ENCODE data around the gene PROZ.

The PROZ gene

GRCh38 chr13:113140677-113141600, 17.5 kb upstream of the PROZ start:
- Histone ChIP-seq H3K9me3 (ENCODE audit: control insufficient read depth, low read length) (no peaks in the 10 kb centered on the region), H3K36me3 (ENCODE audit: control insufficient read depth, insufficient read depth, low read length) (no peaks in the 10 kb centered on the region), H3K4me1 (ENCODE audit: control insufficient read depth, insufficient read depth, low read length) (no peaks in the 10 kb centered on the region), H3K9ac (ENCODE audit: low read length) (no peak overlapping the region), H3K27me3 (ENCODE audit: control insufficient read depth, insufficient read depth, low read length) (no peaks in the 10 kb centered on the region), H3K4me3 (ENCODE audit: low read length) (no peak overlapping the region)

- Histone ChIP-seq H3K36me3 (ENCODE audit: control insufficient read depth, insufficient read depth, low read length) (no peaks in the 10 kb centered on the region), H3K4me1 (ENCODE audit: control insufficient read depth, insufficient read depth, low read length) (no peaks in the 10 kb centered on the region), H3K9me3 (ENCODE audit: control insufficient read depth, low read length) (no peaks in the 10 kb centered on the region), H3K9ac (ENCODE audit: low read length) (no peak overlapping the region), H3K27me3 (ENCODE audit: control insufficient read depth, insufficient read depth, low read length) (no peaks in the 10 kb centered on the region), H3K4me3 (ENCODE audit: low read length) (no peak overlapping the region)
Measured at GRCh38 chr13:113141601-113141970, 16.9 kb upstream of the PROZ start.

DNA sequence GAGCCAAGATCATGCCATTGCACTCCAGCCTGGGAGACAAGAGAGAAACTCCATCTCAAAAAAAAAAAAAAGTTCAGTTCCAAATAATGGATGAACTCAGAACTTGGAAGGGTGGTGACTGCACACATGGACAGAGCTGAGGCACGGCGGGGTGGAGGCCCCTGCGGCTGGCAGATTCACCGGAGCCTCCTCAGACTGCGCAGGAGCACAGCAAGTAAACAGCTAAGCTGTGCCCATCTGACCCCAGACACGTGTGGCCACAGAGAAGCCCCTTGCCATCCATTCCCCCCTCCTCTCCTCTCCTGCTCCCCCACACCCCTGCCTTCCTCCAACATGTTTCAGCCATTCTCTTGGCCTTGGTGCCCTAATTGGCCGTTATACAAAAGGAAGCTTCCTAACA, 15.6 kb upstream of the PROZ start:
- no peak overlapping the region for H3K4me3 ChIP-seq (ENCODE audit: low read length)
- H3K4me1 ChIP-seq (ENCODE audit: control insufficient read depth, insufficient read depth, low read length): no peaks in the 10 kb centered on the region
- no peaks in the 10 kb centered on the region for H3K27me3 ChIP-seq (ENCODE audit: control insufficient read depth, insufficient read depth, low read length)
- no peak overlapping the region for H3K9ac ChIP-seq (ENCODE audit: low read length)
- no peaks in the 10 kb centered on the region for H3K36me3 ChIP-seq (ENCODE audit: control insufficient read depth, insufficient read depth, low read length)
- H3K9me3 ChIP-seq (ENCODE audit: control insufficient read depth, low read length): no peaks in the 10 kb centered on the region

- no peak overlapping the region for H3K9ac ChIP-seq (ENCODE audit: low read length)
- H3K4me3 ChIP-seq (ENCODE audit: low read length): no peak overlapping the region
- no peaks in the 10 kb centered on the region for H3K9me3 ChIP-seq (ENCODE audit: control insufficient read depth, low read length)
- no peaks in the 10 kb centered on the region for H3K27me3 ChIP-seq (ENCODE audit: control insufficient read depth, insufficient read depth, low read length)
- no peaks in the 10 kb centered on the region for H3K36me3 ChIP-seq (ENCODE audit: control insufficient read depth, insufficient read depth, low read length)
- no peaks in the 10 kb centered on the region for H3K4me1 ChIP-seq (ENCODE audit: control insufficient read depth, insufficient read depth, low read length)
Measured at GRCh38 chr13:113143466-113144254, 14.8 kb upstream of the PROZ start.

GRCh38 chr13:113144255-113144629, 14.2 kb upstream of the PROZ start:
- Histone ChIP-seq H3K27me3 (ENCODE audit: control insufficient read depth, insufficient read depth, low read length) (no peaks in the 10 kb centered on the region), H3K9ac (ENCODE audit: low read length) (no peak overlapping the region), H3K4me3 (ENCODE audit: low read length) (no peak overlapping the region), H3K4me1 (ENCODE audit: control insufficient read depth, insufficient read depth, low read length) (no peaks in the 10 kb centered on the region), H3K36me3 (ENCODE audit: control insufficient read depth, insufficient read depth, low read length) (no peaks in the 10 kb centered on the region), H3K9me3 (ENCODE audit: control insufficient read depth, low read length) (no peaks in the 10 kb centered on the region)

DNA sequence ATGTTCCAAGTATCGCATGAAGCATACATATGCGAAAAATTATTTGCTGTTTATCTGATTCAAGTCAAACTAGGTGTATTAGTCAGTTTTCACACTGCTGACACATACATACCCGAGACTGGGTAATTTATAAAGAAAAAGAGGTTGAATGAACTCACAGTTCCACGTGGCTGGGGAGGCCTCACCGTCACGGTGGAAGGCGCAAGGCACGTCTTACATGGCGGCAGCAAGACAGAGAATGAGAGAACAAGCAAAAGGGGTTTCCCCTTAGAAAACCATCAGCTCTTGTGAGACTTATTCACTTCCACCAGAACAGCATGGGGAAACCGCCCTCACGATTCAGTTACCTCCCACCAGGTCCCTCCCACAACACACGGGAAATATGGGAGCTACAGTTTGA, 13.0 kb upstream of the PROZ start:
- Histone ChIP-seq H3K4me1 (ENCODE audit: control insufficient read depth, insufficient read depth, low read length) (no peaks in the 10 kb centered on the region), H3K4me3 (ENCODE audit: low read length) (no peak overlapping the region), H3K9ac (ENCODE audit: low read length) (no peak overlapping the region), H3K36me3 (ENCODE audit: control insufficient read depth, insufficient read depth, low read length) (no peaks in the 10 kb centered on the region), H3K27me3 (ENCODE audit: control insufficient read depth, insufficient read depth, low read length) (no peaks in the 10 kb centered on the region), H3K9me3 (ENCODE audit: control insufficient read depth, low read length) (no peaks in the 10 kb centered on the region)

DNA sequence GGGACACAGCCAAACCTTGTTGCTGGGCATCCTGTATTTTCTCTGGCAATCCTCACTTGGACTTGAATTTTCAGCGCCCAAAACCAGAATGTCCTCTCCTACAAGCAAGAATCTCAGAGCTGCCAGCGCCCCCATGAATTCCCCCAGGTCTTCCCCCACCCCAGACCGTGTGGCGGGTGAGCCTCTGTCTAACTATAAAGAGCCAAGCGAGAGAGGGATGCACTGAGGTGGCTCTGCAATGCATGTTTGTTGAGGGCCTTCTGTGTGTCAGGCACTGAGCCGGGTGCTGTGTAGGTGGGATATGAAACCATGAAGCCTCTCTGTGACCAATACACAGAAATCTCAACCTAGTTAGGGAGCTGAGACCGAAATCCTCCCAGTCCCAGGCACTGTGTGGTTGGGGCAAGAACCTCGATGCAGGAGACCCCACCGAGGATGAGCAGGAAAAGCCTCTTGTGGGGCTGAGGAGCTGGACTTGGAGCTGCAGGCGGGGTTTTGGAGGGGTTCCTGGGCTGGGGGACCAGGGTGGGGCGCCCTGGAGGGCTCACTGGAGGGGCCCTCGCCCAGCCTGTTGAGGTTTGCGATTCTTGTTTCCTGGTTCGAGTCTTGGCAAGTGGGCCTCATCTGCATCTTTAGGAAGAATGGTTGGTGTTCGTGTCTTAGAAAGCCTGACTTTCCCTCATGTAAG, 12.4 kb upstream of the PROZ start:
- H3K36me3 ChIP-seq (ENCODE audit: control insufficient read depth, insufficient read depth, low read length): no peaks in the 10 kb centered on the region
- no peaks in the 10 kb centered on the region for H3K4me1 ChIP-seq (ENCODE audit: control insufficient read depth, insufficient read depth, low read length)
- H3K9me3 ChIP-seq (ENCODE audit: control insufficient read depth, low read length): no peaks in the 10 kb centered on the region
- H3K27me3 ChIP-seq (ENCODE audit: control insufficient read depth, insufficient read depth, low read length): peaks cover 2% of the 10 kb centered on the region
- no peak overlapping the region for H3K9ac ChIP-seq (ENCODE audit: low read length)
- H3K4me3 ChIP-seq (ENCODE audit: low read length): no peak overlapping the region

- H3K9me3 ChIP-seq (ENCODE audit: control insufficient read depth, low read length): no peaks in the 10 kb centered on the region
- H3K9ac ChIP-seq (ENCODE audit: low read length): no peak overlapping the region
- no peaks in the 10 kb centered on the region for H3K36me3 ChIP-seq (ENCODE audit: control insufficient read depth, insufficient read depth, low read length)
- no peaks in the 10 kb centered on the region for H3K4me1 ChIP-seq (ENCODE audit: control insufficient read depth, insufficient read depth, low read length)
- no peak overlapping the region for H3K4me3 ChIP-seq (ENCODE audit: low read length)
- H3K27me3 ChIP-seq (ENCODE audit: control insufficient read depth, insufficient read depth, low read length): peaks cover 4% of the 10 kb centered on the region
Measured at GRCh38 chr13:113146750-113147149, 11.7 kb upstream of the PROZ start.

DNA sequence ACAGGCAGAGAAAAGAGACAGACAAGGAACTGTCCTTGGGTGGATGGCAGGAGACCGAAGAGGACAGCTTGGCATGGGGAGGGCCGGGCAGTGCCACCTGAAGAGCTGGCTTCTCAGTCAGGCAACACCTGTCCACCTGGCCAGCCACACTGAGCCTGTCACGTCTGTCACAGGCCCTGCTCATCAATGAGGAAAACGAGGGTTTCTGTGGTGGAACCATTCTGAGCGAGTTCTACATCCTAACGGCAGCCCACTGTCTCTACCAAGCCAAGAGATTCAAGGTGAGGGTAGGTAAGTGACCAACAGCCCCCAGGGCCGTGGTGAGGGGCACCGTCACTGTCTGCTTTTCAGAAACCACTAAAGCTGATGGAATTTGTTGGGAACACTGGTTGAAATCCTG, 11.2 kb upstream of the PROZ start:
- H3K4me1 ChIP-seq (ENCODE audit: control insufficient read depth, insufficient read depth, low read length): no peaks in the 10 kb centered on the region
- H3K9me3 ChIP-seq (ENCODE audit: control insufficient read depth, low read length): no peaks in the 10 kb centered on the region
- H3K4me3 ChIP-seq (ENCODE audit: low read length): no peak overlapping the region
- H3K36me3 ChIP-seq (ENCODE audit: control insufficient read depth, insufficient read depth, low read length): no peaks in the 10 kb centered on the region
- no peak overlapping the region for H3K9ac ChIP-seq (ENCODE audit: low read length)
- peaks cover 8% of the 10 kb centered on the region for H3K27me3 ChIP-seq (ENCODE audit: control insufficient read depth, insufficient read depth, low read length)

DNA sequence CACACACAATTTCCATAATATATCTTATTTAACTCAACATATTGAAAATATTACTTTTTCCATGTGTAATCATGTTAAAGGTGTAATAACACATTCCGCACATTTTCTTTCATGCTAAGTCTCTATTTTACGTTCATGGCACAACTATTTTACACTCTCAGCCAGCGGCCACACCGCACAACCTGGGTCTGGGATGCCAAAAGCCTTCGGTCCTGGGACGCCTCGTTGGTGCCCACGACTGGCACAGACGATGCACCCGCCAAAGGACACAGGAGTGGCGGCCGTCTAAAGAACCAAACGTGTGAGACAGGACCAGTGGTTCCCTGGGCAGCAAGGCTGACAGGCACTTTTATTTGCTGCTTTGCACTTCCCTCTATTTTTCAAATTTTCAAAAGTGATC, 10.0 kb upstream of the PROZ start:
- H3K9ac ChIP-seq (ENCODE audit: low read length): no peak overlapping the region

GRCh38 chr13:113148940-113149503, 9.4 kb upstream of the PROZ start:
- no peak overlapping the region for H3K4me3 ChIP-seq (ENCODE audit: low read length)
- H3K36me3 ChIP-seq (ENCODE audit: control insufficient read depth, insufficient read depth, low read length): no peaks in the 10 kb centered on the region
- no peak overlapping the region for H3K9ac ChIP-seq (ENCODE audit: low read length)
- H3K27me3 ChIP-seq (ENCODE audit: control insufficient read depth, insufficient read depth, low read length): peaks cover 21% of the 10 kb centered on the region
- no peaks in the 10 kb centered on the region for H3K9me3 ChIP-seq (ENCODE audit: control insufficient read depth, low read length)
- H3K4me1 ChIP-seq (ENCODE audit: control insufficient read depth, insufficient read depth, low read length): peaks cover 14% of the 10 kb centered on the region

More for the DNA sequence above, 10.0 kb upstream of the PROZ start:
- Histone ChIP-seq H3K4me1 (ENCODE audit: control insufficient read depth, insufficient read depth, low read length) (peaks cover 12% of the 10 kb centered on the region), H3K4me3 (ENCODE audit: low read length) (no peak overlapping the region), H3K27me3 (ENCODE audit: control insufficient read depth, insufficient read depth, low read length) (peaks cover 20% of the 10 kb centered on the region), H3K9me3 (ENCODE audit: control insufficient read depth, low read length) (no peaks in the 10 kb centered on the region), H3K36me3 (ENCODE audit: control insufficient read depth, insufficient read depth, low read length) (no peaks in the 10 kb centered on the region)

All from mucosa of stomach (tissue), 1 donor.